CD4-positive, alpha-beta memory T cell (primary cell): ENCODE data around the gene ATP1A2. TPM values are rescaled to one million over a fixed set of nuclear protein-coding genes. Genes with fewer than 3 reads are reported as not detected.

Source experiments
- CTCF ChIA-PET: fragments of 350-600 bp; sonication (Branson Sonifier 250); formaldehyde crosslinking; loops from one replicate; lab custom pipeline; 2021; ENCODE audit warnings: inconsistent platforms; ENCODE audit not compliant: partially characterized antibody; lab: Charles Lee
- POLR2A ChIA-PET: fragments of 350-600 bp; sonication (Branson Sonifier 250); formaldehyde crosslinking; loops from one replicate; lab custom pipeline; 2021; ENCODE audit not compliant: partially characterized antibody; lab: Charles Lee
- DNase-seq, 5 donors: peaks; one replicate each; pipeline versions ENCODE4 v3.0.0 to v3.0.0-alpha.2; 2020 to 2022; ENCODE audit warnings: mixed read lengths in 1 of 5
- H3K27ac ChIP-seq: one replicate; pipeline ENCODE4 v1.7.0; 2013; ENCODE audit warnings: low read depth, low read length
- H3K27me3 ChIP-seq: 2 replicates; pipeline ENCODE4 v1.7.0; 2013; ENCODE audit warnings: mild to moderate bottlenecking, low read length, moderate library complexity; ENCODE audit not compliant: insufficient read depth
- H3K36me3 ChIP-seq: 2 replicates; pipeline ENCODE4 v1.7.0; 2013; ENCODE audit warnings: mild to moderate bottlenecking, low read length, moderate library complexity; ENCODE audit not compliant: insufficient read depth
- H3K4me1 ChIP-seq: 2 replicates; pipeline ENCODE4 v1.7.0; 2013; ENCODE audit warnings: mild to moderate bottlenecking, low read length, moderate library complexity; ENCODE audit not compliant: insufficient read depth
- H3K4me3 ChIP-seq, 2 donors: one replicate each; pipeline ENCODE4 v1.7.0; 2013; ENCODE audit warnings: low read length in 2 of 2, mild to moderate bottlenecking in 1 of 2
- H3K9me3 ChIP-seq, 2 donors: one replicate each; pipeline ENCODE4 v1.7.0; 2013; ENCODE audit warnings: low read length in 2 of 2, control low read depth in 1 of 2; ENCODE audit not compliant: control insufficient read depth in 1 of 2
- H3K27ac Mint-ChIP-seq, 7 donors: one replicate each; pipeline ENCODE4 v1.8.0; 2020 to 2021; ENCODE audit warnings: mixed read lengths in 7 of 7, mild to moderate bottlenecking in 6 of 7, inconsistent platforms in 3 of 7, moderate library complexity in 3 of 7
- H3K27me3 Mint-ChIP-seq, 2 donors: one replicate each; pipeline ENCODE4 v1.8.0; 2020 to 2021; ENCODE audit warnings: mixed read lengths in 2 of 2
- H3K36me3 Mint-ChIP-seq, 2 donors: one replicate each; pipeline ENCODE4 v1.8.0; 2020 to 2021; ENCODE audit warnings: mixed read lengths in 2 of 2, inconsistent platforms in 1 of 2, mild to moderate bottlenecking in 1 of 2
- H3K4me1 Mint-ChIP-seq, 4 donors: one replicate each; pipeline ENCODE4 v1.8.0; 2020 to 2021; ENCODE audit warnings: mixed read lengths in 4 of 4, mild to moderate bottlenecking in 1 of 4
- H3K4me3 Mint-ChIP-seq, 8 donors: one replicate each; pipeline ENCODE4 v1.8.0; 2020 to 2021; ENCODE audit warnings: mixed read lengths in 8 of 8, mild to moderate bottlenecking in 7 of 8, moderate library complexity in 6 of 8, inconsistent platforms in 3 of 8
- H3K9me3 Mint-ChIP-seq, 8 donors: one replicate each; pipeline ENCODE4 v1.8.0; 2020 to 2021; ENCODE audit warnings: mixed read lengths in 8 of 8, mild to moderate bottlenecking in 5 of 8, inconsistent platforms in 3 of 8, moderate library complexity in 1 of 8
- intact Hi-C: fragments of 100-400 bp; cut with micrococcal nuclease; formaldehyde crosslinking; loops from one replicate; pipeline ENCODE4 v1.15.1; 2023
- polyA plus RNA-seq, 2 donors: library from polyadenylated mRNA; unstranded; fragments of 300-500 nt; fragmentation: Illumina TruSeq; gene quantifications; one replicate each; pipeline ENCODE4 v1.2.3, GENCODE V29; 2021
- total RNA-seq, 2 experiments: library from RNA; stranded (reverse); gene quantifications; one replicate each; pipeline ENCODE4 v1.2.3, GENCODE V29; 2021

ATP1A2 gene
- total and polyA plus RNA-seq, 4 experiments from 2014 or later = not detected

- no peaks in the 10 kb centered on the region for H3K27me3 ChIP-seq
- no peak overlapping the region for H3K4me3 ChIP-seq
- no peak overlapping the region for H3K4me3 Mint-ChIP-seq
- H3K4me1 ChIP-seq = no peaks in the 10 kb centered on the region
- H3K27ac Mint-ChIP-seq = no peak overlapping the region
- H3K9me3 ChIP-seq = no peaks in the 10 kb centered on the region
- no peaks in the 10 kb centered on the region for H3K36me3 ChIP-seq
- intact Hi-C loops = no loop called here
- H3K4me1 Mint-ChIP-seq = no peaks in the 10 kb centered on the region
- no peaks in the 10 kb centered on the region for H3K36me3 Mint-ChIP-seq
- POLR2A ChIA-PET = no interaction called here
- no peak for DNase-seq
- CTCF ChIA-PET = no interaction called here
- no peaks in the 10 kb centered on the region for H3K9me3 Mint-ChIP-seq
- no peak overlapping the region for H3K27ac ChIP-seq
- H3K27me3 Mint-ChIP-seq = peaks cover 5 to 13% of the 10 kb centered on the region in 2 donors
These were observed 20.8 kb downstream of the ATP1A2 start for GRCh38 chr1:160136121-160136925.

- no peak overlapping the region for H3K27ac ChIP-seq
- peaks cover 6 to 19% of the 10 kb centered on the region in 2 donors for H3K27me3 Mint-ChIP-seq
These were observed 21.3 kb downstream of the ATP1A2 start for GRCh38 chr1:160136926-160137200.

GRCh38 chr1:160137216-160137862 is 21.8 kb downstream of the ATP1A2 start:
- Histone ChIP-seq H3K4me3 (no peak overlapping the region), H3K27ac (no peak overlapping the region), H3K9me3 (no peaks in the 10 kb centered on the region), H3K36me3 (no peaks in the 10 kb centered on the region), H3K27me3 (no peaks in the 10 kb centered on the region), H3K4me1 (no peaks in the 10 kb centered on the region)
- Mint-ChIP-seq H3K27ac (no peak overlapping the region), H3K4me3 (no peak overlapping the region), H3K9me3 (no peaks in the 10 kb centered on the region), H3K4me1 (no peaks in the 10 kb centered on the region), H3K36me3 (no peaks in the 10 kb centered on the region), H3K27me3 (peaks cover 6 to 19% of the 10 kb centered on the region in 2 donors)
- ChIA-PET CTCF (interaction anchor here (0.6 kb wide), 1 partner anchor 857 kb away, joined by 4 read pairs; no protein-coding TSS in a partner anchor), POLR2A (no interaction called here)
- DNase-seq = no peak
- intact Hi-C loops = no loop called here

More at GRCh38 chr1:160136926-160137200, 21.3 kb downstream of the ATP1A2 start:
- H3K9me3 Mint-ChIP-seq = no peaks in the 10 kb centered on the region
- intact Hi-C loops = no loop called here
- Histone ChIP-seq H3K9me3 (no peaks in the 10 kb centered on the region), H3K27me3 (no peaks in the 10 kb centered on the region), H3K4me3 (no peak overlapping the region), H3K4me1 (no peaks in the 10 kb centered on the region), H3K36me3 (no peaks in the 10 kb centered on the region)
- no peaks in the 10 kb centered on the region for H3K36me3 Mint-ChIP-seq
- H3K4me3 Mint-ChIP-seq = no peak overlapping the region
- CTCF ChIA-PET = interaction anchor here (0.6 kb wide), 1 partner anchor 857 kb away, joined by 4 read pairs; no protein-coding TSS in a partner anchor
- H3K4me1 Mint-ChIP-seq = no peaks in the 10 kb centered on the region
- no peak for DNase-seq
- no peak overlapping the region for H3K27ac Mint-ChIP-seq
- POLR2A ChIA-PET = no interaction called here

- CTCF ChIA-PET = no interaction called here
These were observed 24.3 kb downstream of the ATP1A2 start for GRCh38 chr1:160139840-160140239.

GRCh38 chr1:160143695-160144094 is 28.1 kb downstream of the ATP1A2 start:
- POLR2A ChIA-PET = no interaction called here
- CTCF ChIA-PET = no interaction called here
- Histone ChIP-seq H3K9me3 (no peaks in the 10 kb centered on the region), H3K27ac (no peak overlapping the region), H3K36me3 (no peaks in the 10 kb centered on the region), H3K4me1 (no peaks in the 10 kb centered on the region), H3K4me3 (no peak overlapping the region), H3K27me3 (no peaks in the 10 kb centered on the region)
- H3K27ac Mint-ChIP-seq = no peak overlapping the region
- peaks cover 11 to 25% of the 10 kb centered on the region in 2 donors for H3K27me3 Mint-ChIP-seq
- no peak overlapping the region for H3K4me3 Mint-ChIP-seq
- no peaks in the 10 kb centered on the region for H3K4me1 Mint-ChIP-seq
- intact Hi-C loops = no loop called here
- no peak for DNase-seq
- no peaks in the 10 kb centered on the region for H3K9me3 Mint-ChIP-seq
- no peaks in the 10 kb centered on the region for H3K36me3 Mint-ChIP-seq

More at GRCh38 chr1:160139840-160140239, 24.3 kb downstream of the ATP1A2 start:
- Histone ChIP-seq H3K4me1 (no peaks in the 10 kb centered on the region), H3K36me3 (no peaks in the 10 kb centered on the region), H3K27me3 (no peaks in the 10 kb centered on the region), H3K27ac (no peak overlapping the region), H3K9me3 (no peaks in the 10 kb centered on the region), H3K4me3 (no peak overlapping the region)
- intact Hi-C loops = no loop called here
- Mint-ChIP-seq H3K27ac (no peak overlapping the region), H3K4me3 (no peak overlapping the region), H3K36me3 (no peaks in the 10 kb centered on the region), H3K4me1 (no peaks in the 10 kb centered on the region), H3K27me3 (peaks cover 11 to 24% of the 10 kb centered on the region in 2 donors), H3K9me3 (no peaks in the 10 kb centered on the region)
- POLR2A ChIA-PET = no interaction called here
- no peak for DNase-seq

GRCh38 chr1:160144921-160145320 is 29.4 kb downstream of the ATP1A2 start:
- Mint-ChIP-seq H3K27ac (no peak overlapping the region), H3K4me1 (no peaks in the 10 kb centered on the region), H3K27me3 (peaks cover 11 to 23% of the 10 kb centered on the region in 2 donors), H3K4me3 (no peak overlapping the region), H3K36me3 (no peaks in the 10 kb centered on the region), H3K9me3 (no peaks in the 10 kb centered on the region)
- no peak for DNase-seq
- Histone ChIP-seq H3K9me3 (no peaks in the 10 kb centered on the region), H3K27ac (no peak overlapping the region), H3K4me3 (no peak overlapping the region), H3K36me3 (no peaks in the 10 kb centered on the region), H3K4me1 (no peaks in the 10 kb centered on the region), H3K27me3 (no peaks in the 10 kb centered on the region)
- ChIA-PET CTCF (no interaction called here), POLR2A (no interaction called here)
- intact Hi-C loops = no loop called here

- H3K4me1 ChIP-seq = no peaks in the 10 kb centered on the region
- ChIA-PET POLR2A (no interaction called here), CTCF (no interaction called here)
- no peaks in the 10 kb centered on the region for H3K36me3 ChIP-seq
- H3K27me3 ChIP-seq = no peaks in the 10 kb centered on the region
- H3K4me3 ChIP-seq = no peak overlapping the region
- no peak for DNase-seq
- Mint-ChIP-seq H3K27me3 (peaks cover 8 to 22% of the 10 kb centered on the region in 2 donors), H3K27ac (no peak overlapping the region), H3K4me3 (no peak overlapping the region), H3K9me3 (no peaks in the 10 kb centered on the region), H3K4me1 (no peaks in the 10 kb centered on the region), H3K36me3 (no peaks in the 10 kb centered on the region)
- H3K9me3 ChIP-seq = no peaks in the 10 kb centered on the region
- H3K27ac ChIP-seq = no peak overlapping the region
- intact Hi-C loops = no loop called here
These were observed 30.5 kb downstream of the ATP1A2 start for GRCh38 chr1:160146107-160146506.
